ENCODE results near the gene TAF11L14. TPM values are rescaled to one million over a fixed set of nuclear protein-coding genes. Genes with fewer than 3 reads are reported as not detected.

TAF11L14 gene
- total and polyA plus RNA-seq, 2 experiments from 2014 or later: not detected

DNA sequence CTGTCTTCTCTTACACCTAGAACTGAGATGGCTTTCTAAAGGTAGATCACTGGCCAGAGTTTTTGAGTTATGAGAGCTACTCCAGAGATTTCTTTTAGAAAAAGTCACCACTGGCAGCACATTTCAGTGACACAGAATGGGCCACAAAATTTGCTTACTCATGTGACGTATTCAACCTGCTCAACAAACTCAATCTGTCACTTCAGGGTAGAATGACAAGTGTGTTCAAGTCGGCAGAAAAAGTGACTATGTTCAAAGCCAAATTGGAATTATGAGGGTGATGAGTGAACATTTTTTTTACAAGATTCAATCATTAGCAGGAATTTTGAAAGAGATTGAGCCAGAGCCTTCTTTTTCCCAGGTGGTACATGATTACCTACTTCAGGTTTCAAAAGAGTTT is 46.5 kb downstream of the TAF11L14 start:
- ATAC-seq (no peak), DNase-seq (ENCODE audit: low spot score) (no peak)
- no peaks in the 10 kb centered on the region for H3K36me3 ChIP-seq (ENCODE audit: insufficient read depth)
- H3K9me2 ChIP-seq (ENCODE audit: insufficient read depth): no peaks in the 10 kb centered on the region
- H3K4me3 ChIP-seq: no peak overlapping the region
- H3F3A ChIP-seq (replicated peaks; ENCODE audit: low read depth): no peaks in the 10 kb centered on the region
- Mint-ChIP-seq H3K9me3 (no peaks in the 10 kb centered on the region), H3K4me1 (no peaks in the 10 kb centered on the region), H3K27ac (no peak overlapping the region), H3K27me3 (ENCODE audit: insufficient read depth, low read depth, poor library complexity) (no peaks in the 10 kb centered on the region), H3K4me3 (no peak overlapping the region), H3K36me3 (ENCODE audit: low read depth) (no peaks in the 10 kb centered on the region)
- H3K4me2 ChIP-seq: no peak overlapping the region
- TF ChIP-seq ZNF331 (CRISPR knock-in tag; IDR thresholded peaks at IDR 0.05; ENCODE audit: low read depth) (no peak), STAT1 (IDR thresholded peaks at IDR 0.05; ENCODE audit: unreplicated experiment) (no peak), JUNB (IDR thresholded peaks at IDR 0.05; ENCODE audit: unreplicated experiment) (no peak), EZH2phosphoT487 (IDR thresholded peaks at IDR 0.05; ENCODE audit: unreplicated experiment) (no peak), POLR2AphosphoS5 (IDR thresholded peaks at IDR 0.05; ENCODE audit: low read depth) (no peak)
- TF ChIP-seq, protein P1, sequence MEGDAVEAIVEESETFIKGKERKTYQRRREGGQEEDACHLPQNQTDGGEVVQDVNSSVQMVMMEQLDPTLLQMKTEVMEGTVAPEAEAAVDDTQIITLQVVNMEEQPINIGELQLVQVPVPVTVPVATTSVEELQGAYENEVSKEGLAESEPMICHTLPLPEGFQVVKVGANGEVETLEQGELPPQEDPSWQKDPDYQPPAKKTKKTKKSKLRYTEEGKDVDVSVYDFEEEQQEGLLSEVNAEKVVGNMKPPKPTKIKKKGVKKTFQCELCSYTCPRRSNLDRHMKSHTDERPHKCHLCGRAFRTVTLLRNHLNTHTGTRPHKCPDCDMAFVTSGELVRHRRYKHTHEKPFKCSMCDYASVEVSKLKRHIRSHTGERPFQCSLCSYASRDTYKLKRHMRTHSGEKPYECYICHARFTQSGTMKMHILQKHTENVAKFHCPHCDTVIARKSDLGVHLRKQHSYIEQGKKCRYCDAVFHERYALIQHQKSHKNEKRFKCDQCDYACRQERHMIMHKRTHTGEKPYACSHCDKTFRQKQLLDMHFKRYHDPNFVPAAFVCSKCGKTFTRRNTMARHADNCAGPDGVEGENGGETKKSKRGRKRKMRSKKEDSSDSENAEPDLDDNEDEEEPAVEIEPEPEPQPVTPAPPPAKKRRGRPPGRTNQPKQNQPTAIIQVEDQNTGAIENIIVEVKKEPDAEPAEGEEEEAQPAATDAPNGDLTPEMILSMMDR (conservative IDR thresholded peaks at IDR 0.05; ENCODE audit: low read depth in 2 of 2): no peak
- H3K79me2 ChIP-seq (replicated peaks; ENCODE audit: insufficient read depth): no peaks in the 10 kb centered on the region
- H3K27me3 ChIP-seq (ENCODE audit: insufficient read depth): no peaks in the 10 kb centered on the region
- H3K4me1 ChIP-seq (ENCODE audit: insufficient read depth): no peaks in the 10 kb centered on the region
- H3K27ac ChIP-seq (ENCODE audit: low read depth): no peak overlapping the region
- H4K20me1 ChIP-seq (replicated peaks; ENCODE audit: insufficient read depth): no peaks in the 10 kb centered on the region
- no peak overlapping the region for H2AFZ ChIP-seq

Small RNA genes within 50 kb of the gene (small RNA-seq; reads per million reads assigned to genes)
- gene AC233724.1 (ENCODE audit: low replicate concordance) (not detected), gene AC233724.12 (ENCODE audit: low replicate concordance) (not detected), gene AC233724.2 (ENCODE audit: low replicate concordance) (not detected), gene AC233724.3 (ENCODE audit: low replicate concordance) (not detected), gene AC233724.4 (ENCODE audit: low replicate concordance) (not detected), gene AC233724.6 (ENCODE audit: low replicate concordance) (not detected), gene AC233724.7 (ENCODE audit: low replicate concordance) (not detected)

Other genes with a start within 250 kb of the TAF11L14 start
- not detected in 2 replicates for gene TAF11L2, start 136.2 kb upstream of the TAF11L14 start, total RNA-seq (2014; rRNA removed; shearing (Covaris generic))
- not detected in 2 replicates for gene TAF11L2, start 136.2 kb upstream of the TAF11L14 start, polyA plus RNA-seq (2016; fragmentation: Nextera tagmentation; extraction: Ambion mirVana)
- not detected in 2 replicates for gene TAF11L3, start 116.1 kb upstream of the TAF11L14 start, total RNA-seq (2014; rRNA removed; shearing (Covaris generic))
- gene TAF11L3, start 116.1 kb upstream of the TAF11L14 start, polyA plus RNA-seq (2016; fragmentation: Nextera tagmentation; extraction: Ambion mirVana): not detected in 2 replicates
- not detected in 2 replicates for gene TAF11L4, start 112.7 kb upstream of the TAF11L14 start, total RNA-seq (2014; rRNA removed; shearing (Covaris generic))
- not detected in 2 replicates for gene TAF11L4, start 112.7 kb upstream of the TAF11L14 start, polyA plus RNA-seq (2016; fragmentation: Nextera tagmentation; extraction: Ambion mirVana)
- gene TAF11L5, start 109.2 kb upstream of the TAF11L14 start, total RNA-seq (2014; rRNA removed; shearing (Covaris generic)): not detected in 2 replicates
- gene TAF11L5, start 109.2 kb upstream of the TAF11L14 start, polyA plus RNA-seq (2016; fragmentation: Nextera tagmentation; extraction: Ambion mirVana): not detected in 2 replicates
- not detected in 2 replicates for gene TAF11L6, start 105.8 kb upstream of the TAF11L14 start, total RNA-seq (2014; rRNA removed; shearing (Covaris generic))
- gene TAF11L6, start 105.8 kb upstream of the TAF11L14 start, polyA plus RNA-seq (2016; fragmentation: Nextera tagmentation; extraction: Ambion mirVana): not detected in 2 replicates
- not detected in 2 replicates for gene TAF11L7, start 48.7 kb upstream of the TAF11L14 start, total RNA-seq (2014; rRNA removed; shearing (Covaris generic))
- not detected in 2 replicates for gene TAF11L7, start 48.7 kb upstream of the TAF11L14 start, polyA plus RNA-seq (2016; fragmentation: Nextera tagmentation; extraction: Ambion mirVana)
- gene TAF11L8, start 43.5 kb upstream of the TAF11L14 start, total RNA-seq (2014; rRNA removed; shearing (Covaris generic)): not detected in 2 replicates
- gene TAF11L8, start 43.5 kb upstream of the TAF11L14 start, polyA plus RNA-seq (2016; fragmentation: Nextera tagmentation; extraction: Ambion mirVana): not detected in 2 replicates
- gene TAF11L9, start 40.1 kb upstream of the TAF11L14 start, total RNA-seq (2014; rRNA removed; shearing (Covaris generic)): not detected in 2 replicates
- not detected in 2 replicates for gene TAF11L9, start 40.1 kb upstream of the TAF11L14 start, polyA plus RNA-seq (2016; fragmentation: Nextera tagmentation; extraction: Ambion mirVana)
- gene TAF11L10, start 36.6 kb upstream of the TAF11L14 start, total RNA-seq (2014; rRNA removed; shearing (Covaris generic)): not detected in 2 replicates
- gene TAF11L10, start 36.6 kb upstream of the TAF11L14 start, polyA plus RNA-seq (2016; fragmentation: Nextera tagmentation; extraction: Ambion mirVana): not detected in 2 replicates
- gene TAF11L11, start 30.3 kb upstream of the TAF11L14 start, total RNA-seq (2014; rRNA removed; shearing (Covaris generic)): 0.21 and 1.6 TPM in 2 replicates
- gene TAF11L11, start 30.3 kb upstream of the TAF11L14 start, polyA plus RNA-seq (2016; fragmentation: Nextera tagmentation; extraction: Ambion mirVana): not detected in 2 replicates
- gene TAF11L12, start 24.1 kb upstream of the TAF11L14 start, total RNA-seq (2014; rRNA removed; shearing (Covaris generic)): not detected in 2 replicates
- not detected in 2 replicates for gene TAF11L12, start 24.1 kb upstream of the TAF11L14 start, polyA plus RNA-seq (2016; fragmentation: Nextera tagmentation; extraction: Ambion mirVana)
- not detected in 2 replicates for gene TAF11L13, start 2.4 kb upstream of the TAF11L14 start, total RNA-seq (2014; rRNA removed; shearing (Covaris generic))
- gene TAF11L13, start 2.4 kb upstream of the TAF11L14 start, polyA plus RNA-seq (2016; fragmentation: Nextera tagmentation; extraction: Ambion mirVana): not detected in 2 replicates